GM12872 (cell line): ENCODE measurements around the gene ZNF764.

Experiments
- TF ChIP-seq, protein P1 (sequence below): IDR thresholded peaks from 3 replicates; pipeline ENCODE4 v1.5.1; 2011; ENCODE audit warnings: low read depth, mild to moderate bottlenecking, low read length, moderate library complexity; ENCODE audit not compliant: insufficient read depth

The ZNF764 gene

DNA sequence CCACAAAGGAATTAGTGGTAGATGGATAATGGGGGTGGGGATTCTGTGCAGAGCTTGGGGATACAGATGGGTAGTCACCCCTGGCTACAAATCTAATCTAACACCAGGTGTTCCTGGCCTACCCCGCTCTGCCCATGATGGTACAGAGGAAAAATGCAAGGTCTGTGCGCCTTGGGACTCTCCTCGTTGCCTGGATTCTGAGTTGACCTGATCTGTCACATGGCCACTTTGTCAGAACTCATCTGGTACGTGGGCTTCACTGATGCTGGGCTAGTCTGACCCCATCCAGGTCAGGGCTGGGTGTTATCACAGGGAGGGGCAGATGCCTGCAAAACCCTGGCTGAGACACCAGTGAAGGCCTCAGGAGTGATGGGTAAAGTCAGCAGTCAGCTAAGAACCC lies 5.2 kb downstream of the ZNF764 start:
- TF ChIP-seq, protein P1, sequence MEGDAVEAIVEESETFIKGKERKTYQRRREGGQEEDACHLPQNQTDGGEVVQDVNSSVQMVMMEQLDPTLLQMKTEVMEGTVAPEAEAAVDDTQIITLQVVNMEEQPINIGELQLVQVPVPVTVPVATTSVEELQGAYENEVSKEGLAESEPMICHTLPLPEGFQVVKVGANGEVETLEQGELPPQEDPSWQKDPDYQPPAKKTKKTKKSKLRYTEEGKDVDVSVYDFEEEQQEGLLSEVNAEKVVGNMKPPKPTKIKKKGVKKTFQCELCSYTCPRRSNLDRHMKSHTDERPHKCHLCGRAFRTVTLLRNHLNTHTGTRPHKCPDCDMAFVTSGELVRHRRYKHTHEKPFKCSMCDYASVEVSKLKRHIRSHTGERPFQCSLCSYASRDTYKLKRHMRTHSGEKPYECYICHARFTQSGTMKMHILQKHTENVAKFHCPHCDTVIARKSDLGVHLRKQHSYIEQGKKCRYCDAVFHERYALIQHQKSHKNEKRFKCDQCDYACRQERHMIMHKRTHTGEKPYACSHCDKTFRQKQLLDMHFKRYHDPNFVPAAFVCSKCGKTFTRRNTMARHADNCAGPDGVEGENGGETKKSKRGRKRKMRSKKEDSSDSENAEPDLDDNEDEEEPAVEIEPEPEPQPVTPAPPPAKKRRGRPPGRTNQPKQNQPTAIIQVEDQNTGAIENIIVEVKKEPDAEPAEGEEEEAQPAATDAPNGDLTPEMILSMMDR, result no peak

- TF ChIP-seq, protein P1, result no peak
These were observed 6.4 kb downstream of the ZNF764 start for GRCh38 chr16:30551781-30552180.

DNA sequence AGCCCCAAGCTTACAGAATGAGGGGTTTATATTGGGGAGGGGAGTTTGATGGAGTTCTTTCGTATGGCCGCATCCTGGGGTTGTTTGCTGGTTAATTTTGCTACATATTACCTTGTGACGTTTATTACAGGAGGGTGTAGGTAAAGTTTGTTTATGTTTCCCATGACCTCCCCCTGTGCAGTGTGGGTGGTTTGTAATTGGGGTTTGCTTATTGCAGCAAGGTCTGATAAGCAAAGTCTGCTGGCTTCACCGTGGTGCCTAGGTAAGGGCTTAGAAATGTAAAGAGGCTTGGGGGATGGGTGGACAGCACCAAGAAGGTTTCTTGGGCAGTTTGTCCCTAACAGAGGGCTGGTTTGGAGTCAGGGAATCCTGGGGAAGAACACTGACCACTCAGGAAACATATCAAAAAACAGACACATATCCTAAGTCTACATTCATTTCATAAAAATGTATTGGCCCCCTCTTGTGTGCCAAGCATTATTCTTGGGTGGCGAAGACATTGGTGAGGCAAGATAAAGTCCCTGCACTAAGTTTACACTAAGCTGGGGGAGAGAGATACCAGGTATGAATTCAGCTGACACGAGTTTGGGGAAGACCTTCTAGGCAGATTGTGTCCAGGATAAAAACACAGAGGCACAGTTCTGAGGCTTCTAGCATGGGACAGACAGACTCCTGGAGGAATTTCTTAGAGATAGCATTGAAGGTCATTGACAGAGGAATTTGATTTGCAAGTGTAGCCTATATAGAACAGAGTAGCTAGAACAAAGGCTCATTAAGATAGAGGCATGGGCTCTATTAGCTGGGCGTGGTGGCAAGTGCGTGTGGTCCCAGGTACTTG lies 9.5 kb downstream of the ZNF764 start:
- TF ChIP-seq, protein P1, result no peak

DNA sequence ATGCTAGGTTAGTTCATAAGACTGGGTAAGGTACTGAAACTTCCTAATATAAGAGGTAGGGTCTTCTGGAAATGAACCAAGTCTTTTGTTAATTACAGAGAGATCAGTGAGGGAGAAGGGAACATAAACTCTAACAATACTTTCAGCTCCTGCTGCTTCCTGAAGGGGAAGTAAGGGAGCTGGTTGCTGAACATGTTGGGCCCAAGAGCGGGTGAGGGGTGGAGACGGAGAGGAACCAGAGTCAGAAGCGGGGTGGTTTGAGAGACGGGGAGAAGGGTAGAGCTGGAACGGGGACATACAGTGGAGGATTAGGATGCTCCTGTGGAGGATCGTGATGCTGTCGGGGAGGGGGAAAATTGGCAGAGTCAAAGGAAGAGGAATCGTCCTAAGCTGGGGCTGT lies 12.1 kb downstream of the ZNF764 start:
- TF ChIP-seq, protein P1, result no peak

DNA sequence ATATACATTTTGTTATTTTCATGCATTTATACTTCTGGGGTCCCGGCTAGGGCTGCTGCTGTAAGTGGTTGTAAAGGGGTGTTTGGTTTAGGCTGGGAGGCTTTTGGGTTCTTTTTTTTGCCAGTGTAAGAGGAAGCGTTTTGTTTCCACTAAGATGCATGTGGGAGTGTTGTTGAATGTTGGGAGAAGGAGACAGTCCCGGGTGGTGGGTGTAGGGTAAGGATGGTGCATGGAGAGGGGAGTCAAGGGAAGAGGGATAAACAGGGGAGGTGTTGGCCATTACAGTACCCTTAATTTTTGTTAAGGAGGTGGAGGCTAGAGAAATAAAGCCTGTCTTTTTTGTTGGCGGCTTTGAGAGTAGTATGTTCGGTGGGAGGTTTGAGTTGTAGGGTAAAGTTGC lies 15.1 kb downstream of the ZNF764 start:
- TF ChIP-seq, protein P1, result no peak

GRCh38 chr16:30541502-30542329 lies 16.5 kb downstream of the ZNF764 start:
- TF ChIP-seq, protein P1, result no peak
